DND-41 (cell line): Measurements from ENCODE around the gene LMF1.

Experiments used
- ATAC-seq: fragments of 200-7000 bp; cut with Tn5 transposase; 3 replicates; pipeline ENCODE4 v1.9.1; 2021; ENCODE audit warnings: low read depth; ENCODE audit not compliant: insufficient read depth
- DNase-seq: peaks from one replicate; pipeline ENCODE4 v3.0.0-alpha.2; 2020
- H2AFZ ChIP-seq: 2 replicates; pipeline ENCODE4 v1.6.0; 2012; ENCODE audit warnings: low read depth, low read length
- H3K27ac ChIP-seq: 2 replicates; pipeline ENCODE4 v1.5.1; 2012; ENCODE audit warnings: low read length, inconsistent platforms
- H3K27me3 ChIP-seq: fragments of 200-600 bp; sonication (generic); 2 replicates; pipeline ENCODE4 v1.6.0; 2012; ENCODE audit warnings: low read length, mild to moderate bottlenecking, inconsistent platforms; ENCODE audit not compliant: insufficient read depth, poor library complexity
- H3K36me3 ChIP-seq: 2 replicates; pipeline ENCODE4 v1.5.1; 2012; ENCODE audit warnings: low read length, inconsistent platforms; ENCODE audit not compliant: insufficient read depth
- H3K4me1 ChIP-seq: 2 replicates; pipeline ENCODE4 v1.5.1; 2012; ENCODE audit warnings: mild to moderate bottlenecking, low read length; ENCODE audit not compliant: insufficient read depth
- H3K4me2 ChIP-seq: 2 replicates; pipeline ENCODE4 v1.6.0; 2012; ENCODE audit warnings: mild to moderate bottlenecking, moderate library complexity, low read length, inconsistent platforms; ENCODE audit not compliant: insufficient read depth
- H3K4me3 ChIP-seq, 2 experiments: fragments of 200-600 bp in 1 of 2; shearing (Covaris generic) in 1 of 2; 2 replicates each; pipeline ENCODE4 v1.5.1; 2012 to 2016; ENCODE audit warnings: inconsistent platforms in 2 of 2, low read length in 2 of 2, mild to moderate bottlenecking in 2 of 2, low read depth in 1 of 2, moderate library complexity in 1 of 2
- H3K79me2 ChIP-seq: 2 replicates; pipeline ENCODE4 v1.6.0; 2012; ENCODE audit warnings: low read length, inconsistent platforms; ENCODE audit not compliant: insufficient read depth
- H3K9ac ChIP-seq: 2 replicates; pipeline ENCODE4 v1.6.0; 2012; ENCODE audit warnings: low read depth, mild to moderate bottlenecking, inconsistent platforms, low read length, moderate library complexity
- H3K9me3 ChIP-seq: 2 replicates; pipeline ENCODE4 v1.5.1; 2012; ENCODE audit warnings: low read length, moderate library complexity, mild to moderate bottlenecking, inconsistent platforms; ENCODE audit not compliant: insufficient read depth, severe bottlenecking
- H4K20me1 ChIP-seq: 2 replicates; pipeline ENCODE4 v1.6.0; 2012; ENCODE audit warnings: low read length; ENCODE audit not compliant: insufficient read depth
- EZH2 ChIP-seq: IDR thresholded peaks from 3 replicates; pipeline ENCODE4 v1.6.1; 2012; ENCODE audit warnings: borderline replicate concordance, low read depth, mild to moderate bottlenecking, moderate library complexity, low read length, inconsistent platforms; ENCODE audit not compliant: severe bottlenecking
- TF ChIP-seq, protein P1 (sequence below): IDR thresholded peaks from 2 replicates; pipeline ENCODE4 v1.5.1; 2012; ENCODE audit warnings: borderline replicate concordance, low read length, moderate library complexity, mild to moderate bottlenecking; ENCODE audit not compliant: poor library complexity, severe bottlenecking; ENCODE audit errors: extremely low read depth

The LMF1 gene

DNA sequence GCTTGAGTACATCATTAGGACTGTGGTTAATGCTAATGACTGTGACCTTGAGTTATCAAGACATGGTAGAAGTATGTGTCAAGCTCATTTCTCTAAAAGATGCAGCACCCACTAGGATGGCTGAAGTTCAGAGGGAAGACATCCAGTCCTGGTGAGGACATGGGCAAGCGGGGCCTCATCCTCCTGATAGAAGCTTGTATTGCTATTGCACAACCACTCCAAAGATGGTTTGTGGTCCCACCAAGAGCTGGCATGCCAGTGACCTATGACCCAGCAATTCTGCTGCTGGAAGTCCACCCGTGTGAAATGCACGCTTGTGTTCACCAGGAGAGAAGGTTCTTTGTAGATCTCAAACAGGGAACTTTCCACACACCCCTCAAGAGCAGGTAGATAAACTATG lies 25.0 kb upstream of the LMF1 start:
- H3K9ac ChIP-seq = no peak overlapping the region
- H3K79me2 ChIP-seq = no peaks in the 10 kb centered on the region
- TF ChIP-seq, protein P1, sequence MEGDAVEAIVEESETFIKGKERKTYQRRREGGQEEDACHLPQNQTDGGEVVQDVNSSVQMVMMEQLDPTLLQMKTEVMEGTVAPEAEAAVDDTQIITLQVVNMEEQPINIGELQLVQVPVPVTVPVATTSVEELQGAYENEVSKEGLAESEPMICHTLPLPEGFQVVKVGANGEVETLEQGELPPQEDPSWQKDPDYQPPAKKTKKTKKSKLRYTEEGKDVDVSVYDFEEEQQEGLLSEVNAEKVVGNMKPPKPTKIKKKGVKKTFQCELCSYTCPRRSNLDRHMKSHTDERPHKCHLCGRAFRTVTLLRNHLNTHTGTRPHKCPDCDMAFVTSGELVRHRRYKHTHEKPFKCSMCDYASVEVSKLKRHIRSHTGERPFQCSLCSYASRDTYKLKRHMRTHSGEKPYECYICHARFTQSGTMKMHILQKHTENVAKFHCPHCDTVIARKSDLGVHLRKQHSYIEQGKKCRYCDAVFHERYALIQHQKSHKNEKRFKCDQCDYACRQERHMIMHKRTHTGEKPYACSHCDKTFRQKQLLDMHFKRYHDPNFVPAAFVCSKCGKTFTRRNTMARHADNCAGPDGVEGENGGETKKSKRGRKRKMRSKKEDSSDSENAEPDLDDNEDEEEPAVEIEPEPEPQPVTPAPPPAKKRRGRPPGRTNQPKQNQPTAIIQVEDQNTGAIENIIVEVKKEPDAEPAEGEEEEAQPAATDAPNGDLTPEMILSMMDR = no peak
- no peak for TF ChIP-seq EZH2
- ATAC-seq (no peak), DNase-seq (no peak)
- H3K4me2 ChIP-seq = no peak overlapping the region
- no peaks in the 10 kb centered on the region for H3K27me3 ChIP-seq
- H3K4me1 ChIP-seq = no peaks in the 10 kb centered on the region
- peaks cover 3% of the 10 kb centered on the region; the same call in 1 of the 2 replicates for H4K20me1 ChIP-seq
- H3K27ac ChIP-seq = no peak overlapping the region
- H2AFZ ChIP-seq = no peak overlapping the region
- no peak overlapping the region for H3K4me3 ChIP-seq
- H3K36me3 ChIP-seq = no peaks in the 10 kb centered on the region
- H3K9me3 ChIP-seq = peaks cover 13% of the 10 kb centered on the region

DNA sequence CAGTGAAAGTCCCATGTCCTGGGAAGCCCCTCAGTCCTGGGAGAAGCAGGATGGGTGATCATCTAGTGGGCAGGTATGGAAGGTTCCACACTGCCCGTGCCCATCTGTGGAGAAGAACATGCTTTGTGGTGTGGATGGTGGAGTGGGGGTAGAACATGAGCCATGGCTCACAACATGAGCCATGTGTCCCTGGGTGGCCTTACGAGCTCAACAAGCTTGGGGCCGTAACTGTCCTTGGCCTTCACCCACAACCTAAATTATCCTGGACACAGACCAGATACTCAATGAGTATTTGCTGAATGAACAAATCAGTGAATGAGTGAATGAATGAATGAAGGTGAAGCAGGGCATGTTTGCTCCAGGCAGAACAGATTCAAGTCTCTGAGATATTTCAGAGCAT lies 24.3 kb upstream of the LMF1 start:
- no peak overlapping the region for H3K4me3 ChIP-seq
- no peaks in the 10 kb centered on the region for H3K4me1 ChIP-seq
- peaks cover 3% of the 10 kb centered on the region; the same call in 1 of the 2 replicates for H4K20me1 ChIP-seq
- ATAC-seq = no peak
- H3K27ac ChIP-seq = no peak overlapping the region
- no peak for TF ChIP-seq EZH2
- TF ChIP-seq, protein P1 = no peak
- H3K27me3 ChIP-seq = no peaks in the 10 kb centered on the region
- no peak overlapping the region for H3K9ac ChIP-seq
- H3K79me2 ChIP-seq = no peaks in the 10 kb centered on the region
- no peak overlapping the region for H2AFZ ChIP-seq
- no peaks in the 10 kb centered on the region for H3K36me3 ChIP-seq
- peaks cover 13% of the 10 kb centered on the region for H3K9me3 ChIP-seq
- peak; percentile 12 for DNase-seq
- no peak overlapping the region for H3K4me2 ChIP-seq

DNA sequence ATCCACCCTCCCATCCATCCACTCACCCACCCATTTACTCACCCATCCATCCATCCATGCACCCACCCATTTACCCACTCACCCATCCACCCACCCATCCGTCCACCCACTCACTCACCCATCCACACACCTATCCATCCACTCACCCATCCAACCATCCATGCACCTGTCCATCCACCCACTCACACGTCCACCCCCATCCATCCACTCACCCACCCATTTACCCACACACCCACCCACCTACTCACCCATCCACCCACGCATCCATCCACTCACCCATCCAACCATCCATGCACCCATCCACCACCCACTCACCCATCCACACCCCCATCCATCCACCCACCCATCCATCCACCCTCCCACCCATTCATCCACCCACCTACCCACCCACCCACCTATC lies 22.9 kb upstream of the LMF1 start:
- no peak overlapping the region for H3K4me3 ChIP-seq
- ATAC-seq (no peak), DNase-seq (no peak)
- H3K27ac ChIP-seq = no peak overlapping the region
- no peaks in the 10 kb centered on the region for H3K79me2 ChIP-seq
- no peak overlapping the region for H3K4me2 ChIP-seq
- peaks cover 13% of the 10 kb centered on the region for H3K9me3 ChIP-seq
- H3K36me3 ChIP-seq = no peaks in the 10 kb centered on the region
- H3K27me3 ChIP-seq = no peaks in the 10 kb centered on the region
- H4K20me1 ChIP-seq = peaks cover 3% of the 10 kb centered on the region; the same call in 1 of the 2 replicates
- no peak overlapping the region for H3K9ac ChIP-seq
- TF ChIP-seq EZH2 = no peak
- TF ChIP-seq, protein P1 = no peak
- no peaks in the 10 kb centered on the region for H3K4me1 ChIP-seq
- H2AFZ ChIP-seq = no peak overlapping the region

DNA sequence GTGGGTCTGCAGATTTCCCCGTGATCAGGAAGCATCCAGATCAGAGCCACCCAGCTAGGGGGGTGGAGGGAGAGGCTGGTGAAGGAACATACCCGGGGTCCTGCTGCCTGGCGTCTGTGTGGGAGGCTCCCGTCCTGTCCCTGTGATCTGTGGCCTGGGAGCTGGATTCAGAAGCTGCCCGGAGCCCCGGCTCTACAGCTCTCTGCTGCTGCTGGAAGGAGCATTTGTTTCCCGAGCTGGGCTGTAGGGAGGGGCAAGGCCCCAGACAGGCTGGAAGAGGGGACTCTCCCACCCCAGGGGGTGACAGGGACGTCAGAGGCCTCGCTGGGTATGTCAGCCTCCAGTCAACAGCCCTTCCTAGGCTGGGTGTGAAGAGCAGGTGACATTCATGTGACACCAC lies 21.0 kb upstream of the LMF1 start:
- TF ChIP-seq, protein P1 = no peak
- TF ChIP-seq EZH2 = no peak
- no peak overlapping the region for H3K9ac ChIP-seq
- H2AFZ ChIP-seq = no peak overlapping the region
- H4K20me1 ChIP-seq = no peaks in the 10 kb centered on the region; the same call in 1 of the 2 replicates
- no peak overlapping the region for H3K4me2 ChIP-seq
- peaks cover 13% of the 10 kb centered on the region for H3K9me3 ChIP-seq
- H3K36me3 ChIP-seq = no peaks in the 10 kb centered on the region
- no peak overlapping the region for H3K27ac ChIP-seq
- no peak overlapping the region for H3K4me3 ChIP-seq
- no peaks in the 10 kb centered on the region for H3K27me3 ChIP-seq
- H3K4me1 ChIP-seq = no peaks in the 10 kb centered on the region
- DNase-seq (no peak), ATAC-seq (no peak)
- no peaks in the 10 kb centered on the region for H3K79me2 ChIP-seq
